Trophoblast cell (in vitro differentiated cells and primary cell): ENCODE data around the gene P4HA3.

Experiments used
- DNase-seq, 2 donors: peaks; one replicate each; pipeline ENCODE4 v3.0.0-alpha.2; 2016
- H2AFZ ChIP-seq: 2 replicates; pipeline ENCODE4 v1.6.1; 2013; ENCODE audit warnings: low read length, moderate library complexity, mild to moderate bottlenecking; ENCODE audit not compliant: insufficient read depth, poor library complexity
- H2AK5ac ChIP-seq: 2 replicates; pipeline ENCODE4 v1.6.1; 2013; ENCODE audit warnings: mild to moderate bottlenecking, low read length
- H2BK120ac ChIP-seq: 2 replicates; pipeline ENCODE4 v1.6.1; 2013; ENCODE audit warnings: low read length, mild to moderate bottlenecking, moderate library complexity; ENCODE audit not compliant: insufficient read depth, poor library complexity
- H2BK12ac ChIP-seq: 2 replicates; pipeline ENCODE4 v1.6.1; 2013; ENCODE audit warnings: mild to moderate bottlenecking, low read length, moderate library complexity
- H2BK5ac ChIP-seq: 2 replicates; pipeline ENCODE4 v1.6.1; 2013; ENCODE audit warnings: low read length, low read depth, moderate library complexity, mild to moderate bottlenecking; ENCODE audit not compliant: poor library complexity
- H3K14ac ChIP-seq: 2 replicates; pipeline ENCODE4 v1.6.1; 2013; ENCODE audit warnings: mild to moderate bottlenecking, low read length
- H3K18ac ChIP-seq: 2 replicates; pipeline ENCODE4 v1.6.1; 2013; ENCODE audit warnings: mild to moderate bottlenecking, low read length
- H3K23ac ChIP-seq: 2 replicates; pipeline ENCODE4 v1.6.1; 2013; ENCODE audit warnings: low read length
- H3K27ac ChIP-seq: 2 replicates; pipeline ENCODE4 v1.5.1; 2013; ENCODE audit warnings: low read depth, mild to moderate bottlenecking, inconsistent platforms, low read length, moderate library complexity
- H3K27me3 ChIP-seq: 2 replicates; pipeline ENCODE4 v1.6.1; 2013; ENCODE audit warnings: inconsistent platforms, mild to moderate bottlenecking, low read length, moderate library complexity; ENCODE audit not compliant: insufficient read depth
- H3K36me3 ChIP-seq, 2 experiments: 1 replicate in 1 of 2; 2 replicates in 1 of 2; pipeline ENCODE4 v1.6.1; 2013; ENCODE audit warnings: low read length in 2 of 2, mild to moderate bottlenecking in 2 of 2, moderate library complexity in 1 of 2; ENCODE audit not compliant: insufficient read depth in 2 of 2, control insufficient read depth in 1 of 2
- H3K4ac ChIP-seq: 2 replicates; pipeline ENCODE4 v1.6.1; 2013; ENCODE audit warnings: low read depth, mild to moderate bottlenecking, low read length, moderate library complexity
- H3K4me1 ChIP-seq, 2 experiments: 1 replicate in 1 of 2; 2 replicates in 1 of 2; pipeline ENCODE4 v1.6.1; 2013; ENCODE audit warnings: low read length in 2 of 2, mild to moderate bottlenecking in 2 of 2, moderate library complexity in 1 of 2; ENCODE audit not compliant: insufficient read depth in 2 of 2, control insufficient read depth in 1 of 2
- H3K4me2 ChIP-seq: 2 replicates; pipeline ENCODE4 v1.6.1; 2013; ENCODE audit warnings: inconsistent platforms, mild to moderate bottlenecking, low read length, moderate library complexity
- H3K4me3 ChIP-seq: 2 replicates; pipeline ENCODE4 v1.5.1; 2013; ENCODE audit warnings: mild to moderate bottlenecking, low read depth, low read length, inconsistent platforms
- H3K79me1 ChIP-seq: one replicate; pipeline ENCODE4 v1.6.1; 2013; ENCODE audit warnings: low read length
- H3K79me2 ChIP-seq: 2 replicates; pipeline ENCODE4 v1.6.1; 2013; ENCODE audit warnings: low read length, mild to moderate bottlenecking; ENCODE audit not compliant: control insufficient read depth, insufficient read depth, poor library complexity
- H3K9ac ChIP-seq: 2 replicates; pipeline ENCODE4 v1.6.1; 2013; ENCODE audit warnings: mild to moderate bottlenecking, low read length
- H3K9me3 ChIP-seq: 2 replicates; pipeline ENCODE4 v1.6.1; 2013; ENCODE audit warnings: low read depth, mild to moderate bottlenecking, control low read depth, inconsistent platforms, low read length; ENCODE audit not compliant: insufficient read depth
- H4K12ac ChIP-seq: 2 replicates; pipeline ENCODE4 v1.6.1; 2013; ENCODE audit warnings: low read depth, mild to moderate bottlenecking, low read length, moderate library complexity
- H4K8ac ChIP-seq: 2 replicates; pipeline ENCODE4 v1.6.1; 2013; ENCODE audit warnings: low read depth, mild to moderate bottlenecking, low read length, moderate library complexity
- H4K91ac ChIP-seq: one replicate; pipeline ENCODE4 v1.6.1; 2013; ENCODE audit warnings: low read depth, mild to moderate bottlenecking, low read length, moderate library complexity
- WGBS: extraction: QIAGEN DNeasy Blood & Tissue Kit; methylation state at CpG from one replicate; pipeline ENCODE4 v1.1.7; 2013; ENCODE audit warnings: missing lambda C conversion rate; ENCODE audit not compliant: insufficient read length, insufficient coverage; ENCODE audit errors: extremely low coverage; 5-methylcytosine and 5-hydroxymethylcytosine counted together

Gene P4HA3

GRCh38 chr11:74268456-74268855, 43.0 kb downstream of the P4HA3 start:
- H3K9me3 ChIP-seq: no peaks in the 10 kb centered on the region

GRCh38 chr11:74267014-74267413, 44.4 kb downstream of the P4HA3 start:
- H2BK120ac ChIP-seq: no peak overlapping the region
- H3K4me2 ChIP-seq: no peak overlapping the region
- no CpG with 5 or more reads among the region's 6 CpGs for WGBS
- H4K12ac ChIP-seq: no peak overlapping the region
- H3K23ac ChIP-seq: no peak overlapping the region
- no peak overlapping the region for H3K9ac ChIP-seq
- peak overlapping the region; percentile 8 for H2BK12ac ChIP-seq
- peaks cover 5% of the 10 kb centered on the region for H3K79me1 ChIP-seq
- no peak overlapping the region for H3K14ac ChIP-seq
- H4K8ac ChIP-seq: no peak overlapping the region
- H3K4me1 ChIP-seq: peaks cover 21 to 35% of the 10 kb centered on the region in 2 experiments
- H4K91ac ChIP-seq: peak overlapping the region; percentile 42
- H3K4ac ChIP-seq: no peak overlapping the region
- H3K9me3 ChIP-seq: no peaks in the 10 kb centered on the region
- no peak overlapping the region for H2BK5ac ChIP-seq
- no peak overlapping the region for H3K4me3 ChIP-seq
- H3K36me3 ChIP-seq: no peaks in the 10 kb centered on the region
- H3K79me2 ChIP-seq: no peaks in the 10 kb centered on the region
- H3K18ac ChIP-seq: no peak overlapping the region
- no peak overlapping the region for H2AFZ ChIP-seq
- H3K27me3 ChIP-seq: no peaks in the 10 kb centered on the region
- DNase-seq: no peak
- no peak overlapping the region for H3K27ac ChIP-seq
- no peak overlapping the region for H2AK5ac ChIP-seq

More at GRCh38 chr11:74268456-74268855, 43.0 kb downstream of the P4HA3 start:
- Histone ChIP-seq H2AFZ (no peak overlapping the region), H3K9ac (no peak overlapping the region), H2BK5ac (no peak overlapping the region), H2BK12ac (no peak overlapping the region), H2BK120ac (no peak overlapping the region), H3K4me3 (no peak overlapping the region), H3K14ac (no peak overlapping the region), H4K91ac (no peak overlapping the region), H4K12ac (no peak overlapping the region), H3K79me2 (no peaks in the 10 kb centered on the region), H3K4me2 (no peak overlapping the region), H3K79me1 (peaks cover 5% of the 10 kb centered on the region), H3K27ac (no peak overlapping the region), H3K4me1 (peaks cover 21 to 35% of the 10 kb centered on the region in 2 experiments), H3K4ac (no peak overlapping the region), H4K8ac (no peak overlapping the region), H3K36me3 (no peaks in the 10 kb centered on the region), H3K18ac (no peak overlapping the region), H3K23ac (no peak overlapping the region), H3K27me3 (no peaks in the 10 kb centered on the region), H2AK5ac (no peak overlapping the region)
- no peak for DNase-seq
- no CpG with 5 or more reads among the region's 4 CpGs for WGBS

GRCh38 chr11:74265256-74265655, 46.2 kb downstream of the P4HA3 start:
- H2BK5ac ChIP-seq: no peak overlapping the region
- peaks cover 5% of the 10 kb centered on the region for H3K79me1 ChIP-seq
- H3K9me3 ChIP-seq: no peaks in the 10 kb centered on the region
- H2AK5ac ChIP-seq: no peak overlapping the region
- no peak overlapping the region for H2AFZ ChIP-seq
- no peaks in the 10 kb centered on the region for H3K79me2 ChIP-seq
- H3K4me3 ChIP-seq: no peak overlapping the region
- no peak overlapping the region for H3K4me2 ChIP-seq
- no peak overlapping the region for H4K8ac ChIP-seq
- no peak overlapping the region for H3K27ac ChIP-seq
- H3K14ac ChIP-seq: no peak overlapping the region
- H3K36me3 ChIP-seq: no peaks in the 10 kb centered on the region
- no peak overlapping the region for H3K4ac ChIP-seq
- H4K91ac ChIP-seq: no peak overlapping the region
- H2BK12ac ChIP-seq: no peak overlapping the region
- WGBS: no CpG with 5 or more reads among the region's 1 CpG
- DNase-seq: no peak
- H3K9ac ChIP-seq: no peak overlapping the region
- H3K27me3 ChIP-seq: no peaks in the 10 kb centered on the region
- no peak overlapping the region for H4K12ac ChIP-seq
- H3K23ac ChIP-seq: no peak overlapping the region
- peaks cover 21 to 35% of the 10 kb centered on the region in 2 experiments for H3K4me1 ChIP-seq
- H2BK120ac ChIP-seq: no peak overlapping the region
- H3K18ac ChIP-seq: no peak overlapping the region

GRCh38 chr11:74262725-74263124, 48.7 kb downstream of the P4HA3 start:
- Histone ChIP-seq H3K4me1 (peaks cover 14 to 21% of the 10 kb centered on the region in 2 experiments), H2AK5ac (no peak overlapping the region), H2AFZ (no peak overlapping the region), H3K4ac (no peak overlapping the region), H2BK120ac (no peak overlapping the region), H2BK12ac (no peak overlapping the region), H3K27ac (no peak overlapping the region), H4K8ac (no peak overlapping the region), H2BK5ac (no peak overlapping the region), H3K79me1 (peaks cover 5% of the 10 kb centered on the region), H3K79me2 (no peaks in the 10 kb centered on the region), H3K9ac (no peak overlapping the region), H4K91ac (no peak overlapping the region), H3K18ac (no peak overlapping the region), H3K4me3 (no peak overlapping the region), H3K14ac (no peak overlapping the region), H3K36me3 (no peaks in the 10 kb centered on the region), H3K9me3 (no peaks in the 10 kb centered on the region), H4K12ac (no peak overlapping the region), H3K23ac (no peak overlapping the region), H3K4me2 (no peak overlapping the region), H3K27me3 (no peaks in the 10 kb centered on the region)
- DNase-seq: no peak
- WGBS: no CpG with 5 or more reads among the region's 2 CpGs
